Ishikawa (cell line): Measurements from ENCODE around the gene INO80E.

Experiments used
- EGR1 ChIP-seq: IDR thresholded peaks from 2 replicates; pipeline ENCODE4 v1.6.1; 2012
- EP300 ChIP-seq: IDR thresholded peaks from 2 replicates; pipeline ENCODE4 v1.6.1; 2012; ENCODE audit warnings: borderline replicate concordance
- FOXM1 ChIP-seq: IDR thresholded peaks from 2 replicates; pipeline ENCODE4 v1.6.1; 2012; ENCODE audit warnings: low read depth, borderline replicate concordance
- MAX ChIP-seq: IDR thresholded peaks from 2 replicates; pipeline ENCODE4 v1.6.1; 2012
- RAD21 ChIP-seq: IDR thresholded peaks from 2 replicates; pipeline ENCODE4 v1.6.1; 2012; ENCODE audit warnings: low read depth
- REST ChIP-seq: IDR thresholded peaks from 2 replicates; pipeline ENCODE4 v1.6.1; 2012; ENCODE audit warnings: low read depth, mild to moderate bottlenecking
- TCF12 ChIP-seq: IDR thresholded peaks from 2 replicates; pipeline ENCODE4 v1.6.1; 2012; ENCODE audit warnings: low read depth
- TEAD4 ChIP-seq: IDR thresholded peaks from 2 replicates; pipeline ENCODE4 v1.6.1; 2012
- YY1 ChIP-seq: IDR thresholded peaks from 2 replicates; pipeline ENCODE4 v1.6.1; 2012; ENCODE audit warnings: low read depth
- TF ChIP-seq, protein P1 (sequence below): IDR thresholded peaks from 2 replicates; pipeline ENCODE4 v1.6.1; 2012

DNA sequence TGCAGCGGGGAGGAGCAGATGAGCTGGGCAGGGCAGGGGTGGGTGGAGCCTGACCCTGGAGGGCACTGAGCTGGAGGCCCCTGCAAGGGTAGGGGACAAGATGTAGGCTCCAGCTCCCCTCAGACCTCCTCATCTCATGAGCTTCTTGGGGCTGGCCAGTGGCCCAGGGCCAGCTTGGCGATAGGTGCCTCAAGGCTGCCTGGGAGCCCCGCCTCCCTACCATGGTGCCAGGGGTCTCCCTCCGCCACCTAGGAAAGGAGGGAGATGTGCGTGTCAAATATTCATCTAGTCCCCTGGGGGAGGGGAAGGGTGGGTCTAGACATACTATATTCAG, 4.5 kb upstream of the INO80E start:
- TF ChIP-seq EGR1, result no peak
- TF ChIP-seq, protein P1, sequence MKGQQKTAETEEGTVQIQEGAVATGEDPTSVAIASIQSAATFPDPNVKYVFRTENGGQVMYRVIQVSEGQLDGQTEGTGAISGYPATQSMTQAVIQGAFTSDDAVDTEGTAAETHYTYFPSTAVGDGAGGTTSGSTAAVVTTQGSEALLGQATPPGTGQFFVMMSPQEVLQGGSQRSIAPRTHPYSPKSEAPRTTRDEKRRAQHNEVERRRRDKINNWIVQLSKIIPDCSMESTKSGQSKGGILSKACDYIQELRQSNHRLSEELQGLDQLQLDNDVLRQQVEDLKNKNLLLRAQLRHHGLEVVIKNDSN, result no peak
- no peak for TF ChIP-seq TCF12
- TF ChIP-seq MAX, result no peak
- TF ChIP-seq EP300, result no peak
- TF ChIP-seq YY1, result no peak
- no peak for TF ChIP-seq TEAD4
- TF ChIP-seq FOXM1, result no peak
- no peak for TF ChIP-seq RAD21
- no peak for TF ChIP-seq REST
